Motor neuron (in vitro differentiated cells): ENCODE data around the gene MXD4. TPM values are rescaled to one million over a fixed set of nuclear protein-coding genes. Genes with fewer than 3 reads are reported as not detected.
A peak's percentile ranks its signal among the peaks of the same experiment; 100 is the strongest.

Experiments used
- ATAC-seq, 8 experiments: fragments of 200-7000 bp; cut with Tn5 transposase; replicated peaks in 6 of 8; 2 replicates each; pipeline ENCODE4 v1.8.0; 2021; ENCODE audit warnings: mild to moderate bottlenecking in 8 of 8, moderate library complexity in 8 of 8
- H3K27ac ChIP-seq, 2 donors: fragments of 250-450 bp; sonication (Bioruptor Pico); 2 replicates each; pipeline ENCODE4 v1.9.0; 2021; ENCODE audit warnings: antibody characterized with exemption in 2 of 2, mild to moderate bottlenecking in 2 of 2, moderate library complexity in 1 of 2
- H3K4me1 ChIP-seq, 2 donors: fragments of 250-450 bp; sonication (Bioruptor Pico); replicated peaks in 1 of 2; 2 replicates each; pipeline ENCODE4 v1.6.1; 2021; ENCODE audit warnings: antibody characterized with exemption in 2 of 2, mild to moderate bottlenecking in 2 of 2, moderate library complexity in 1 of 2
- H3K4me3 ChIP-seq, 5 donors: fragments of 250-450 bp; sonication (Bioruptor Pico); 2 replicates each; pipeline ENCODE4 v1.9.0; 2021; ENCODE audit warnings: antibody characterized with exemption in 5 of 5, mild to moderate bottlenecking in 5 of 5, moderate library complexity in 4 of 5
- WGBS, 10 experiments: fragments of 450-650 bp; shearing (Covaris generic); methylation state at CpG; one replicate each; pipeline ENCODE4 v1.0.0; 2022; 5-methylcytosine and 5-hydroxymethylcytosine counted together
- in situ Hi-C, 9 experiments: fragments of 400-800 bp; cut with MboI; loops; one replicate each; pipeline ENCODE4 v1.15.0; 2021; ENCODE audit warnings: low sequenced_read_pairs in 9 of 9, low pct_unique_long_range_greater_than_20kb in 2 of 9; ENCODE audit not compliant: unreplicated experiment in 9 of 9
- total RNA-seq, 8 experiments: library from RNA; unstranded; fragments of 300-600 nt; gene quantifications; 2 replicates each; pipeline versions ENCODE4 v1.2.3 to v1.2.4, GENCODE V29; 2022

Gene MXD4
- total RNA-seq, 8 experiments from 2014 or later, result 12.8 to 53.6 (median 36.2) TPM

GRCh38 chr4:2269206-2269531 lies 7.3 kb upstream of the MXD4 start:
- in situ Hi-C loops, result no loop called here
- Histone ChIP-seq H3K27ac (no peak overlapping the region), H3K4me1 (peaks cover 3 to 7% of the 10 kb centered on the region in 2 donors), H3K4me3 (no peak overlapping the region)
- peak in 1 of 8 experiments; percentile 9 for ATAC-seq
- WGBS, 10 experiments, result 40% methylated on average over 1 of the region's 6 CpGs; no CpG with 5 or more reads in 9 of the 10 experiments

GRCh38 chr4:2268357-2269205 lies 6.7 kb upstream of the MXD4 start:
- 30 to 82% (median 80%) methylated on average over 2 to 7 of the region's 22 CpGs; no CpG with 5 or more reads in 7 of the 10 experiments for WGBS, 10 experiments
- ATAC-seq, result no peak
- no peak overlapping the region for H3K4me3 ChIP-seq
- in situ Hi-C loops, result no loop called here
- no peak overlapping the region for H3K27ac ChIP-seq
- H3K4me1 ChIP-seq, result peaks cover 3 to 7% of the 10 kb centered on the region in 2 donors

GRCh38 chr4:2267841-2268240 lies 5.9 kb upstream of the MXD4 start:
- in situ Hi-C loops, result no loop called here
- peaks cover 3 to 7% of the 10 kb centered on the region in 2 donors for H3K4me1 ChIP-seq
- H3K27ac ChIP-seq, result no peak overlapping the region
- 92% methylated on average over 2 of the region's 12 CpGs; no CpG with 5 or more reads in 9 of the 10 experiments for WGBS, 10 experiments
- H3K4me3 ChIP-seq, result no peak overlapping the region
- no peak for ATAC-seq

- 60 to 80% methylated on average over 1 to 2 of the region's 18 CpGs; no CpG with 5 or more reads in 8 of the 10 experiments for WGBS, 10 experiments
- Histone ChIP-seq H3K27ac (no peak overlapping the region), H3K4me3 (no peak overlapping the region), H3K4me1 (peaks cover 3 to 7% of the 10 kb centered on the region in 2 donors)
- no peak for ATAC-seq
- in situ Hi-C loops, result no loop called here
Measured at GRCh38 chr4:2267320-2267811, 5.5 kb upstream of the MXD4 start.

GRCh38 chr4:2266821-2267220 lies 4.9 kb upstream of the MXD4 start:
- 87 to 100% (median 100%) methylated on average over 1 to 3 of the region's 5 CpGs; no CpG with 5 or more reads in 6 of the 10 experiments for WGBS, 10 experiments
- ATAC-seq, result no peak
- in situ Hi-C loops, result no loop called here
- Histone ChIP-seq H3K4me3 (no peak overlapping the region), H3K27ac (no peak overlapping the region), H3K4me1 (peaks cover 3 to 7% of the 10 kb centered on the region in 2 donors)

- no peak overlapping the region for H3K4me3 ChIP-seq
- H3K27ac ChIP-seq, result no peak overlapping the region
- ATAC-seq, result peak in 1 of 8 experiments; percentile 0
- in situ Hi-C loops, result no loop called here
- WGBS, 10 experiments, result 0 to 100% (median 52%) methylated on average over 1 to 8 of the region's 8 CpGs; no CpG with 5 or more reads in 2 of the 10 experiments
- peaks cover 3 to 7% of the 10 kb centered on the region in 2 donors for H3K4me1 ChIP-seq
Measured at GRCh38 chr4:2266181-2266580, 4.3 kb upstream of the MXD4 start.

- Histone ChIP-seq H3K27ac (no peak overlapping the region), H3K4me1 (peaks cover 8 to 11% of the 10 kb centered on the region in 2 donors), H3K4me3 (no peak overlapping the region)
- 70 to 100% (median 80%) methylated on average over 1 to 6 of the region's 19 CpGs; no CpG with 5 or more reads in 5 of the 10 experiments for WGBS, 10 experiments
- no peak for ATAC-seq
- in situ Hi-C loops, result no loop called here
Measured at GRCh38 chr4:2265113-2266110, 3.5 kb upstream of the MXD4 start.

GRCh38 chr4:2264481-2265041 lies 2.7 kb upstream of the MXD4 start:
- ATAC-seq, result no peak
- H3K4me1 ChIP-seq, result peaks cover 12 to 18% of the 10 kb centered on the region in 2 donors
- no peak overlapping the region for H3K27ac ChIP-seq
- no peak overlapping the region for H3K4me3 ChIP-seq
- in situ Hi-C loops, result no loop called here
- 80% methylated on average over 1 of the region's 6 CpGs; no CpG with 5 or more reads in 9 of the 10 experiments for WGBS, 10 experiments

GRCh38 chr4:2263926-2264321 lies 2.0 kb upstream of the MXD4 start:
- Histone ChIP-seq H3K27ac (no peak overlapping the region), H3K4me3 (no peak overlapping the region), H3K4me1 (peaks cover 9 to 15% of the 10 kb centered on the region in 2 donors)
- ATAC-seq, result no peak
- in situ Hi-C loops, result no loop called here
- 94% methylated on average over 3 of the region's 6 CpGs; no CpG with 5 or more reads in 9 of the 10 experiments for WGBS, 10 experiments

- H3K27ac ChIP-seq, result peak overlapping the region; percentile 81 to 88
- ATAC-seq, result no peak
- peaks cover 9 to 15% of the 10 kb centered on the region in 2 donors for H3K4me1 ChIP-seq
- in situ Hi-C loops, result no loop called here
- peak overlapping the region; percentile 51 to 72 (median 65) for H3K4me3 ChIP-seq
- 47 to 50% methylated on average over 2 to 3 of the region's 13 CpGs; no CpG with 5 or more reads in 8 of the 10 experiments for WGBS, 10 experiments
Measured at GRCh38 chr4:2262944-2263250, 988 bp upstream of the MXD4 start.

- ATAC-seq, result peak; percentile 85 to 93 (median 90)
- peak overlapping the region; percentile 81 to 88 for H3K27ac ChIP-seq
- peak overlapping the region; percentile 53 to 76 (median 69) for H3K4me3 ChIP-seq
- H3K4me1 ChIP-seq, result peaks cover 9 to 15% of the 10 kb centered on the region in 2 donors
- 0 to 2% methylated on average over 1 to 13 of the region's 98 CpGs; no CpG with 5 or more reads in 8 of the 10 experiments for WGBS, 10 experiments
- in situ Hi-C loops, result no loop called here
Measured at GRCh38 chr4:2262145-2262943, 435 bp upstream of the MXD4 start.
